Left renal cortex interstitium (tissue), 4 donors: ENCODE results near the gene EGFL7. TPM values are rescaled to one million over a fixed set of nuclear protein-coding genes. Genes with fewer than 3 reads are reported as not detected.
"Not testable (repeated sequence)": the region's sequence is repeated elsewhere in the genome, so short reads cannot be mapped to it uniquely, and the experiment has no call there.

Experiments
- DNase-seq, 4 donors: peaks; one replicate each; pipeline ENCODE4 v3.0.0-alpha.2; 2013; ENCODE audit warnings: low read depth in 4 of 4, low spot score in 2 of 4, missing footprints in 1 of 4
- polyA plus RNA-seq, 4 donors: library from polyadenylated mRNA; unstranded; fragments of 120-200 nt; gene quantifications; one replicate each; pipeline ENCODE4 v1.2.1, GENCODE V29; 2013; ENCODE audit not compliant: insufficient read length in 4 of 4

Gene EGFL7
- polyA plus RNA-seq, 4 donors: 50.5 to 85.7 (median 72.4) TPM

GRCh38 chr9:136695955-136696354 lies 33.2 kb downstream of the EGFL7 start:
- DNase-seq: no peak

- no peak for DNase-seq
Observed at GRCh38 chr9:136696502-136696901, 33.8 kb downstream of the EGFL7 start.

- DNase-seq: no peak
Observed at GRCh38 chr9:136697146-136697820, 34.6 kb downstream of the EGFL7 start.

- DNase-seq: no peak
Observed at GRCh38 chr9:136697821-136698526, 35.3 kb downstream of the EGFL7 start.

GRCh38 chr9:136698635-136699246 lies 36.0 kb downstream of the EGFL7 start:
- no peak for DNase-seq

- no peak for DNase-seq
Observed at GRCh38 chr9:136700304-136700703, 37.6 kb downstream of the EGFL7 start.

- DNase-seq: no peak
Observed at GRCh38 chr9:136700959-136701667, 38.4 kb downstream of the EGFL7 start.

GRCh38 chr9:136701668-136702053 lies 38.9 kb downstream of the EGFL7 start:
- DNase-seq: no peak

GRCh38 chr9:136703276-136703860 lies 40.7 kb downstream of the EGFL7 start:
- DNase-seq: no peak

- not testable (repeated sequence) for DNase-seq
Observed at GRCh38 chr9:136704741-136705140, 42.0 kb downstream of the EGFL7 start.

GRCh38 chr9:136705564-136705963 lies 42.8 kb downstream of the EGFL7 start:
- no peak for DNase-seq

- no peak for DNase-seq
Observed at GRCh38 chr9:136707011-136707410, 44.3 kb downstream of the EGFL7 start.

- no peak for DNase-seq
Observed at GRCh38 chr9:136707849-136708517, 45.3 kb downstream of the EGFL7 start.

GRCh38 chr9:136709454-136710109 lies 46.9 kb downstream of the EGFL7 start:
- DNase-seq: no peak

GRCh38 chr9:136710543-136710942 lies 47.8 kb downstream of the EGFL7 start:
- DNase-seq: no peak

- not testable (repeated sequence) for DNase-seq
Observed at GRCh38 chr9:136711219-136711648, 48.5 kb downstream of the EGFL7 start.

- DNase-seq: no peak
Observed at GRCh38 chr9:136711751-136712689, 49.3 kb downstream of the EGFL7 start, which contains the start of gene DIPK1B. DIPK1B (plus strand) TSS chr9:136712572; CDS start chr9:136712666, 94 bp downstream.
